Cardiac muscle cell (in vitro differentiated cells and primary cell): ENCODE measurements around the gene VPS13A. TPM values are rescaled to one million over a fixed set of nuclear protein-coding genes. Genes with fewer than 3 reads are reported as not detected.
"Not testable (repeated sequence)": the region's sequence is repeated elsewhere in the genome, so short reads cannot be mapped to it uniquely, and the experiment has no call there.

Experiments used
- DNase-seq, 2 donors: peaks; one replicate each; pipeline versions ENCODE4 v3.0.0 to v3.0.0-alpha.2; 2010 to 2017; ENCODE audit warnings: low read depth in 1 of 2, low spot score in 1 of 2
- H3K27ac ChIP-seq: fragments of 200-600 bp; sonication (generic); 2 replicates; pipeline ENCODE4 v1.5.1; 2016
- H3K27me3 ChIP-seq: fragments of 200-600 bp; sonication (generic); 2 replicates; pipeline ENCODE4 v1.6.0; 2016; ENCODE audit warnings: control low read depth
- H3K36me3 ChIP-seq: fragments of 200-600 bp; sonication (generic); 2 replicates; pipeline ENCODE4 v1.5.1; 2016; ENCODE audit warnings: control low read depth
- H3K4me1 ChIP-seq: fragments of 200-600 bp; sonication (generic); 2 replicates; pipeline ENCODE4 v1.8.1; 2017; ENCODE audit warnings: low read depth, mild to moderate bottlenecking, mixed run types
- H3K4me3 ChIP-seq: fragments of 200-600 bp; sonication (generic); 2 replicates; pipeline ENCODE4 v1.5.1; 2016; ENCODE audit warnings: mild to moderate bottlenecking
- H3K9me3 ChIP-seq: fragments of 200-600 bp; sonication (generic); 2 replicates; pipeline ENCODE4 v1.5.1; 2017; ENCODE audit warnings: low read depth, mild to moderate bottlenecking, control low read depth
- CTCF ChIP-seq: IDR thresholded peaks from 2 replicates; pipeline ENCODE4 v1.5.1; 2012; ENCODE audit warnings: low read depth, mild to moderate bottlenecking, low read length
- polyA plus RNA-seq: library from polyadenylated mRNA; unstranded; fragments of >200 nt; fragmentation: Nextera tagmentation; extraction: Ambion mirVana; gene quantifications from 2 replicates; pipeline ENCODE4 v1.2.1, GENCODE V29; 2016
- total RNA-seq: library from RNA; depleted of rRNA; stranded (reverse); fragments of >200 nt; gene quantifications from 2 replicates; pipeline ENCODE4 v1.2.3, GENCODE V29; 2016

The VPS13A gene
- total and polyA plus RNA-seq, 2 experiments from 2014 or later = 10.7 to 32.3 TPM

GRCh38 chr9:77435688-77436087 is 258.4 kb downstream of the VPS13A start:
- DNase-seq = peak in 1 of 2 donors; percentile 85
- no peak for TF ChIP-seq CTCF
- H3K36me3 ChIP-seq = no peaks in the 10 kb centered on the region

GRCh38 chr9:77438653-77439052 is 261.3 kb downstream of the VPS13A start:
- Histone ChIP-seq H3K27ac (no peak overlapping the region), H3K9me3 (no peaks in the 10 kb centered on the region), H3K4me3 (no peak overlapping the region), H3K36me3 (no peaks in the 10 kb centered on the region), H3K27me3 (no peaks in the 10 kb centered on the region), H3K4me1 (no peaks in the 10 kb centered on the region)
- TF ChIP-seq CTCF = no peak
- DNase-seq = peak in 1 of 2 donors; percentile 24

More at GRCh38 chr9:77435688-77436087, 258.4 kb downstream of the VPS13A start:
- Histone ChIP-seq H3K27me3 (no peaks in the 10 kb centered on the region), H3K27ac (no peak overlapping the region), H3K9me3 (no peaks in the 10 kb centered on the region), H3K4me3 (no peak overlapping the region), H3K4me1 (no peaks in the 10 kb centered on the region)

- H3K4me1 ChIP-seq = no peaks in the 10 kb centered on the region
- no peaks in the 10 kb centered on the region for H3K27me3 ChIP-seq
- no peak overlapping the region for H3K27ac ChIP-seq
- H3K4me3 ChIP-seq = no peak overlapping the region
- no peak for TF ChIP-seq CTCF
- no peaks in the 10 kb centered on the region for H3K9me3 ChIP-seq
- no peaks in the 10 kb centered on the region for H3K36me3 ChIP-seq
- DNase-seq = peak in 1 of 2 donors; percentile 27
These were observed 262.7 kb downstream of the VPS13A start for GRCh38 chr9:77440057-77440456.

- H3K9me3 ChIP-seq, H3K27me3 ChIP-seq, DNase-seq: not testable (repeated sequence)
These were observed 263.8 kb downstream of the VPS13A start for GRCh38 chr9:77441124-77441523.

GRCh38 chr9:77442436-77442835 is 265.1 kb downstream of the VPS13A start:
- H3K27me3 ChIP-seq = no peaks in the 10 kb centered on the region
- H3K4me1 ChIP-seq = no peaks in the 10 kb centered on the region
- H3K9me3 ChIP-seq = no peaks in the 10 kb centered on the region
- H3K4me3 ChIP-seq = no peak overlapping the region
- no peaks in the 10 kb centered on the region for H3K36me3 ChIP-seq
- TF ChIP-seq CTCF = no peak
- no peak overlapping the region for H3K27ac ChIP-seq
- DNase-seq = no peak

More at GRCh38 chr9:77441124-77441523, 263.8 kb downstream of the VPS13A start:
- not testable (repeated sequence) for H3K4me3 ChIP-seq, H3K4me1 ChIP-seq, H3K27ac ChIP-seq, H3K36me3 ChIP-seq

GRCh38 chr9:77447646-77448045 is 270.3 kb downstream of the VPS13A start:
- Histone ChIP-seq H3K4me3 (no peak overlapping the region), H3K36me3 (no peaks in the 10 kb centered on the region), H3K27ac (no peak overlapping the region), H3K27me3 (no peaks in the 10 kb centered on the region), H3K4me1 (no peaks in the 10 kb centered on the region), H3K9me3 (no peaks in the 10 kb centered on the region)
- DNase-seq = no peak
- TF ChIP-seq CTCF = no peak
